HG02610 (cell line): ENCODE measurements around the gene ACTA1.
"Not testable (repeated sequence)": the region's sequence is repeated elsewhere in the genome, so short reads cannot be mapped to it uniquely, and the experiment has no call there.

Experiments
- ATAC-seq: cut with Tn5 transposase; IDR thresholded peaks from one replicate; pipeline ENCODE4 v1.9.1; 2021; ENCODE audit warnings: mild to moderate bottlenecking, moderate library complexity; ENCODE audit not compliant: unreplicated experiment

Gene ACTA1

GRCh38 chr1:229434005-229434640 lies at the start of gene ACTA1:
Gene ACTA1, minus strand, starts transcription at chr1:229434094. Its CDS starts 979 bp downstream, at chr1:229433115.
- no peak for ATAC-seq

- ATAC-seq = no peak
These were observed 48.6 kb upstream of the ACTA1 start for GRCh38 chr1:229482511-229482910.

DNA sequence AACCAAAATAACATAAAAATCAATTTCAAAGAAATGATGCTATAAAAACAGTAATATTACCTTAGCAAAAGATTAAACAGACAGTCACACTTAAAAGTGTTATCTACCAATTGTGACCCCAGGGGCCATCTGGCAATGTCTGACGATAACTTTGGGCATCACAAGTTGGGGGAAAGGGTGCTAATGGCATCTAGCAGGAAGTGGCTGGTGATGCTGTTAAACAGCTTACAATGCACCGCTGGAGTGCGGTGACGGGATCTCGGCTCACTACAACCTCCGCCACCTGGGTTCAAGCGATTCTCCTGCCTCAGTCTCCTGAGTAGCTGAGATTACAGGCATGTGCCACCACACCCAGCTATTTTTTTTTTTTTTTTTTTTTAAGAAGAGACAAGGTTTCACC lies 46.6 kb upstream of the ACTA1 start:
- no peak for ATAC-seq

DNA sequence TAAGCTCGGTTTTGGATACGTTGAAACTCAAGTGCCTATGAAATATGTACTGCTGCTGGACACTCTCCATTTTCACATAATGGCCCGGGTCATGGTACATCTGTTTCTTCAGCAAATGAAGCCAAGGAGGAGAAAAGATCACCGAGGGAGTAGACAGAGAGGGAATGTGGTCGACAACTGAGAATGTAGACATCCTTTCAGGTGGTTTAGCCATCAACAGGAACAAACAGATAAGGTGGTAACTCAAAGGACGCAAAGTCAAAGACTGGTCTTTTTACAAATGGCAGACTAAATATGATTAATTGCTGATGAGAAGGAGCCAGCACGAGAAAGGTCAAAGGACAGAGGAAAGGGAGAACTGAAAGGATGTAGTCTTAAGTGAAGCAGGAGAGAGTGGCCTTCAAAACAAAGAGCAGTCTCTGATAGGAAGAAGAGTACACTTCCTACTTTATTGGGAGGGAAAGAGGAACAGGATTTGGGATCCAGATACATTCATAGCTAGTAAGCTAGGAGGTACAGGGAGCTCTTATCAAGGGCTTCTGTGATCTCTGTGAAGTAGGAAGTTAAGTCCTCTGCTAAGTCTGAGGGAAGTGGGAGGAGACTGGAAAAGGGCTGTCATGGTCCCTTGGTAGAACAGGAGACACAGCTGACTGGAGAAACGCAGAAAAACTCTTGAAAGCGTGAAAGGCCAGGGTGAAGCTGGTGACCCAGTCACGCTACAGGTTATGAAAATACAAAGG lies 45.9 kb upstream of the ACTA1 start:
- ATAC-seq = peak; percentile 81

DNA sequence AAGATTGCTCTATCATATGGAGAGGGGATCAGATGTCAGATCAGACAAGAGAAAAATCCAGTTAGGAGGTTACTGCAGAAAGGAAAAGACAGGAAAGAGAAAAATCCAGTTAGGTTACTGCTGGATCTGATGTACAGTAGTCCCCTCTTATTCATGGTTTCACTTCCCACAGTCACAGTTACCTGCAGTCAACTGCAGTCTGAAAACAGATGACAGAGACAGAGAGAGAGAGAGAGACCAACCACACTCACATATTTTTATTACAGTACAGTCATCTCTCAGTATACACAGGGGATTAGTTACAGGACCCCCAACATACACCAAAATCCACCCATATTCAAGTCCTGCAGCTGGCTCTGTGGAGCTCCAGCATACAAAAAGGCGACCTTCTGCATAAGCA lies 45.0 kb upstream of the ACTA1 start:
- ATAC-seq = peak; percentile 79

DNA sequence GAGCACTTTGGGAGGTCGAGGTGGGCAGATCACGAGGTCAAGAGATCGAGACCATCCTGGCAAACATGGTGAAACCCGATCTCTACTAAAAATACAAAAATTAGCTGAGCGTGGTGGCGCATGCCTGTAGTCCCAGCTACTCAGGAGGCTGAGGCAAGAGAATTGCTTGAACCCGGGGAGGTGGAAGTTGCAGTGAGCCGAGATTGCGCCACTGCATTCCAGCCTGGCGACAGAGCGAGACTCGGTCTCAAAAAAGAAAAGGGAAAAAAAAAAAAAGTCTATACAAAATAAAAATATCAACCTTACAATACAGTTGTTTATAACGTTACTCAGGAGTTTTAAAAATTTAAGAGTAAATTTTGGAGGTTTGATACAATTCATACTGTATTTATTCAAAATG lies 42.0 kb upstream of the ACTA1 start:
- not testable (repeated sequence) for ATAC-seq

DNA sequence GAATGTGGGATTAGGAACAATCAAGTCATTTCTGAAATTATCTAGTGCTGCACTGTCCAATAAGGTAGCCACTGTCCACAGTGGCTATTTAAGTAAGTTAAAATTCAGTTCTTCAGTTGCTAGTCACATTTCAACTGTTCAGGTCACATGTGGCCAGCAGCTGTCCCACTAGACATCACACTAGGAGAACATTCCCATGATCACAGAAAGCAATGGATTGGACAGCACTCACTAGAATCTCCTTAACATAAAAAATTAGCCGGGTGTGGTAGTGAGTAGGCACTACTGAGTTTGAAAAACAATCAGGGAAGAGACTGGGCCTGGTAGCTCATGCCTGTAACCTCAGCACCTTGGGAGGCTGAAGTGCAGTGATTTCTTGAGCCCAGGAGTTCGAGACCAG lies 40.6 kb upstream of the ACTA1 start:
- ATAC-seq = no peak

GRCh38 chr1:229471175-229471574 lies 37.3 kb upstream of the ACTA1 start:
- no peak for ATAC-seq

GRCh38 chr1:229470406-229471043 lies 36.6 kb upstream of the ACTA1 start:
- ATAC-seq = no peak

GRCh38 chr1:229466887-229467286 lies 33.0 kb upstream of the ACTA1 start:
- no peak for ATAC-seq

DNA sequence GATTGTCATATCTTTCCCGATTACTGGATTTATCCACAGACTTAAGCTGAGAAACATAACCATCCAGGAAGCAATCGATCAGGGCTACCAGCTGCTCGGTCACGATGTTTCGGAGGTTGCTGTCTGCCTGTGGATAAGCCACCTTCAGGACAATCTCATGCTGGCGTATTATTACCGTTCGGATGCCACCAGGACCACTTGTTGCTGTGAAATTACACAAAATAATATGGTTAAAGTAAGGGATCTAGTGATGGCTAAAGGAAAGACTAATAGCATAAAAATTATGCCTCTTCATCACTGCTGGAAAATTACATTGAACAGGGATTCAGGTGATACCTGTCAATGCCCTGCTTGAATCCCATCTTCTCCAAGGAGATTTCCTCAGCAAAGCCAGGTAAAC lies 30.8 kb upstream of the ACTA1 start:
- ATAC-seq = no peak

DNA sequence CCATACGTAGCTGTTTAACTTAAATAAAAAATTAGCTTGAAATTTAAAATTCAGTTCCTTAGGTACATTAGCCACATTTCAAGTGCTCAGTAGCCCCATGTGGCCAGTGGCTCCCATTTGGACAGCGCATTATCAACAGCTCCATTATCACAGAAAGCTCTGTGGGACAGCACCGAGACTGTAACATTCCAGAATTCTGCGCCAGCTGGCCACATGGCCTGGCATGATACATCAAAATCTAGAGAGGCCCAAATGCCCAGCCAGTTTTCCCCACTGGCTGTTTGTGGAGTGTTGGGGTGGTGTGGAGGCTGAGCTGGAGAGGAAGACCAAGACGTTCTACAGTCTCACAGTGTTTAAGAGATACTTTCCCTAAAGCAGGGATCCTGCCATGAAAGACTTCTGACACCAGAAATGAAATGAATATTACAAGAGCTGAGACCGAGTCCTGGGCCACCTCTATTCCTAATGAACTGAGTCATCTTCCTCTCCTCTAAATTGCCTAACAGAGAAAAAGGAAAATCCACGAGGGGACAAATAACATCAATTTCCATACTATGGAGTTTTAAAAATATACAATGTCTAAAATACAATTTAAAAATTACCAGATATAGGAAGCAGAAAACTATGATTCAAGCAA lies 27.3 kb upstream of the ACTA1 start:
- ATAC-seq = no peak

- ATAC-seq = no peak
These were observed 25.9 kb upstream of the ACTA1 start for GRCh38 chr1:229459815-229460214.

- no peak for ATAC-seq
These were observed 23.5 kb upstream of the ACTA1 start for GRCh38 chr1:229457436-229457835.

GRCh38 chr1:229456016-229456415 lies 22.1 kb upstream of the ACTA1 start:
- ATAC-seq = no peak

DNA sequence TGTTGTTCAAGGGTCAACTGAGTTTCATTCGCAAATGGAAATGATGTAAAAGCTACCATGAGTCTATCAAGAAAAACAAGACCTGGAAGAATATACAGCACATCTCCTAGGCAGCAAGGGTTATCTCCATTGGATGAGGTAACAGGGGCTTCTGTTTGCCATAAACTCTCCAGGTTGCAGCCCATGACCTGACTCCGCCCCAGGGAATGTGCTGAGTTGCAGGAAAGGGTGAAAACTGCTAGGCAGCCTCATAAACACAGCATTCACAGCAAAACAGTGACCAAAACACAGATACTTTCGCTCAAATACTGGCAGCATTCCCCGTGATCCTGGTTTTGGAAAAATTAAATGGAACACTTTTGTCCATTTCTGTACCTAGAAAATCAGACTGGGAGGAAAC lies 20.2 kb upstream of the ACTA1 start:
- ATAC-seq = no peak

GRCh38 chr1:229452956-229453801 lies 19.3 kb upstream of the ACTA1 start:
- no peak for ATAC-seq

DNA sequence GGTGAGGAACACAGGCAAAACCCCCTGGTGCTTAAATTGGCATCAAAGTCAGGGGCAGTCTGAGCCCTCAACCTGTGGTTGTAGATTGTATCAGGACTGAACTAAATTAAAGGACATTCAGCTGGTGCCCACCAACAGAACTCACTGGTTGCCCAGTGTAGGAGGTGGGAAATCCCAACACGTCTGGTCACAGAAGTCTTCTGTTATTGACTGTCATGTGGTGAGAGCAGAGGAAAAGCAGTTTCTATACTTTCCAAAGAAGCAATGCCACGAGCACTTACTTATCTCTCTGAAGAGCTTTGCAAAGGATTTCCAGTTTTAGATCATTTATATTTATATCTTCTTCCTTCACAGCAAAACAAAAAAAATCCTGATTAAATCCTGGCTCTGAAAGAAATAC lies 15.0 kb upstream of the ACTA1 start:
- no peak for ATAC-seq

DNA sequence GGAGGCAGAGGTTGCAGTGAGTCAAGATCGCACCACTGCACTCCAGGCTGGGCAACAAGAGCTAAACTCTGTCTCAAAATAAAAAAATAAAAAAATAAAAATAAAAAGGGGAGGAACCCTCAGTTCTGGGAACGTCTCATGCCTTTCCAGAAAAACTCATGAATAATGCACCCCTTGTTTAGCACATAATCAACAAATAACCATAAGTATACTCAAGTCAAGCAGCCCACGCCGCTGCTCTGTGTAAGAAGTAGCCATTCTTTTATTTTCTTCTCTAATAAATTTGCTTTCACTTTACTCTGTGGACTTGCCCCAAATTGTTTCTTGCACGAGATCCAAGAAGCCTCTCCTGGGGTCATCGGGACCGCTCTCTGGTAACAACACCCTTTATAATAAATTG lies 14.5 kb upstream of the ACTA1 start:
- ATAC-seq = no peak

GRCh38 chr1:229447809-229448252 lies 13.9 kb upstream of the ACTA1 start:
- no peak for ATAC-seq

GRCh38 chr1:229445828-229446227 lies 11.9 kb upstream of the ACTA1 start:
- ATAC-seq = no peak
